ENCODE data around the gene GNA12. TPM values are rescaled to one million over a fixed set of nuclear protein-coding genes. Genes with fewer than 3 reads are reported as not detected.
"Not testable (repeated sequence)": the region's sequence is repeated elsewhere in the genome, so short reads cannot be mapped to it uniquely, and the experiment has no call there.

Gene GNA12
- total RNA-seq, 2 experiments from 2014 or later = 23.6 to 23.7 TPM

GRCh38 chr7:2688409-2689342, 155.4 kb downstream of the GNA12 start:
- CTCF ChIA-PET = interaction anchor here (1.0 to 1.1 kb wide), 2 partner anchors 8 to 21 kb away, joined by 3 to 4 read pairs; no protein-coding TSS in a partner anchor
- POLR2A ChIA-PET = interaction anchor here (0.6 kb wide), 1 partner anchor 1449 kb away, joined by 4 read pairs; no protein-coding TSS in a partner anchor
- Mint-ChIP-seq H3K27ac (no peak overlapping the region), H3K4me3 (no peak overlapping the region), H3K36me3 (no peaks in the 10 kb centered on the region), H3K9me3 (no peaks in the 10 kb centered on the region), H3K4me1 (ENCODE audit: low read depth) (peaks cover 6% of the 10 kb centered on the region), H3K27me3 (peaks cover 32% of the 10 kb centered on the region)
- DNase-seq = no peak
- intact Hi-C loops (cut with micrococcal nuclease) = no loop called here

DNA sequence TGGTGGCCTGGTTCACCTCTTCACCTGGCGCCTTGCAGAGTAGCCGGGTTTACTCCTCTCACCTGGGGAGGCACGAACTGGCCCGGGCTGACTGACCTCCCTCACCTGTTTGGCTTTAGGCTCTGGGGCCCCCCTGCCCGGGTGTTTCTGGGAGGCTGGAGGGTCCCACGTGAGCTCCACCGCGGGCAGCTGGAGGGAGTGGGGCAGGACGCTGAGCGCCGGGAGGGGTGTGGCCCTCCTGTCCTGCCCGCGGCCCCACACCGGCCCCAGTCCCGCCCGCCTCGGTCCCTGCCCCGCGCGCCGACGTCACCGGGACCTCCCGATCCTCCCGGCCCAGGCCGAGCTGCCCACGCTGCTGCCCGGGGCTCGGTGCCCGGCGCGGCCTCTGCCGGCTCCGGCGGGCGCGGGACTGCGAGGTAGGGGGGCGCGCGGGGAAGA, 156.2 kb downstream of the GNA12 start, which contains the start of gene AMZ1:
Gene AMZ1, plus strand, starts transcription at position 322 of the 438 bp plus-strand sequence. CDS start 12,250 bp downstream, outside the sequence.
- Mint-ChIP-seq H3K36me3 (no peaks in the 10 kb centered on the region), H3K9me3 (no peaks in the 10 kb centered on the region), H3K27ac (no peak within 1 kb of the TSS), H3K4me1 (ENCODE audit: low read depth) (peaks cover 6% of the 10 kb centered on the region), H3K4me3 (no peak within 1 kb of the TSS), H3K27me3 (peaks cover 33% of the 10 kb centered on the region)
- DNase-seq = no peak
- intact Hi-C loops (cut with micrococcal nuclease) = no loop called here
- ChIA-PET CTCF (interaction anchor here (1.0 kb wide), 1 partner anchor 22 kb away, joined by 4 read pairs; no protein-coding TSS in a partner anchor), POLR2A (interaction anchor here (0.6 kb wide), 1 partner anchor 1448 kb away, joined by 4 read pairs; no protein-coding TSS in a partner anchor)

GRCh38 chr7:2687338-2687869, 156.7 kb downstream of the GNA12 start:
- Mint-ChIP-seq H3K9me3 (no peaks in the 10 kb centered on the region), H3K27ac (no peak overlapping the region), H3K4me3 (no peak overlapping the region), H3K27me3 (peaks cover 33% of the 10 kb centered on the region), H3K4me1 (ENCODE audit: low read depth) (peaks cover 6% of the 10 kb centered on the region), H3K36me3 (no peaks in the 10 kb centered on the region)
- ChIA-PET CTCF (interaction anchor here (1.0 to 1.7 kb wide), 3 partner anchors 21 to 236 kb away, joined by 3 to 5 read pairs (median 4); no protein-coding TSS in a partner anchor), POLR2A (no interaction called here)
- DNase-seq = no peak
- intact Hi-C loops (cut with micrococcal nuclease) = no loop called here

GRCh38 chr7:2686101-2686500, 158.0 kb downstream of the GNA12 start:
- H3K4me3 Mint-ChIP-seq = no peak overlapping the region
- intact Hi-C loops (cut with micrococcal nuclease) = no loop called here
- DNase-seq = no peak
- H3K4me1 Mint-ChIP-seq (ENCODE audit: low read depth) = peaks cover 6% of the 10 kb centered on the region
- H3K27me3 Mint-ChIP-seq = peaks cover 31% of the 10 kb centered on the region
- ChIA-PET POLR2A (no interaction called here), CTCF (interaction anchor here (1.1 to 1.7 kb wide), 2 partner anchors 23 to 235 kb away, joined by 3 to 5 read pairs; no protein-coding TSS in a partner anchor)
- no peaks in the 10 kb centered on the region for H3K36me3 Mint-ChIP-seq
- H3K9me3 Mint-ChIP-seq = no peaks in the 10 kb centered on the region
- H3K27ac Mint-ChIP-seq = no peak overlapping the region

- Mint-ChIP-seq H3K36me3 (no peaks in the 10 kb centered on the region), H3K27me3 (peaks cover 24% of the 10 kb centered on the region), H3K9me3 (no peaks in the 10 kb centered on the region), H3K4me1 (ENCODE audit: low read depth) (peaks cover 6% of the 10 kb centered on the region), H3K4me3 (no peak overlapping the region), H3K27ac (no peak overlapping the region)
- intact Hi-C loops (cut with micrococcal nuclease) = no loop called here
- no peak for DNase-seq
- CTCF ChIA-PET = no interaction called here
- POLR2A ChIA-PET = no interaction called here
Observed at GRCh38 chr7:2684501-2684900, 159.6 kb downstream of the GNA12 start.

DNA sequence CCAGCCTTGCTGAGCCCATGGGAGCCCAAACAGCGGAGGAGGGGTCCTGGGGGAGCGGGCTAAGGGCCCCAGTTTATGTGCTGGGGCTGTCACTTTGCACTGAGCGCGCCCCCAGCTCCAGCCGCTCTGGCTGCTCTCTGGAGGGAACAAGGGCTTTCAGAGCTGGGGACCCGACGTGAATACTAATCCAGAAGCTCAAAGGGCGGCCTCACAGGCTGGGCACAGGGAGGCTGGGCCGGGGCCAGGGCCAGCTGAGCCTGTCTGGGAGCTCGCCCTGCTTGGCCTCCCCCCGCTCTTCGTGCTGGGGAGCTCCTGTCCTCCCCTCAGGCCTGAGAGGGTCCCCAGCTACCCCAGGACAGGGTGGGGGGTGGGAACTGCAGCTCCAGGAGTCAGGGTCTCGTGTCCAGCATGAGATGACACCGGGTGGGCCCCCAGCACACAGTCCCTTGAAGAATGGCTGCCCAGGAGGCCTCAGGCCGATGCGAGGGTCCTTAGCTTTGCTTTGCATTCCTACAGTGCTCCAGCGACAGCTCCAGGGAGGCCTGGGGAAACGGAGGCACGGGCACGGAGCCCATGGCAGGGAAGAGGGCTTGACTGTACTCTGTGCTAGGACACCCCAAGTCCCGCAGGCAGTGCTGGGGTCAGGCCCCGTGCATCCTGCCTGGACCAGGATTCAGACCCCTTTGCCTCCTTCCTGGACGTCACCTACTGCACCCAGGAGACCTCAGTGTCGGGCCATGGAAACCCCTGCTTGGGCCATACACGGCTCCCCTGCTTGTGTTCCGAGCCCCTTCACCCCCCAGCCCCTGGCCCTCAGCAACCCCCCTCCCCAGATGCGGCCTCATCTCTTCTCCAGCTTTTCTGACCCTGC, 161.9 kb downstream of the GNA12 start:
- H3K9me3 Mint-ChIP-seq = no peaks in the 10 kb centered on the region
- H3K4me3 Mint-ChIP-seq = no peak overlapping the region
- CTCF ChIA-PET = interaction anchor here (0.6 to 4.6 kb wide), 8 partner anchors 10 to 230 kb away, joined by 3 to 39 read pairs (median 3); no protein-coding TSS in a partner anchor
- no peak overlapping the region for H3K27ac Mint-ChIP-seq
- H3K36me3 Mint-ChIP-seq = no peaks in the 10 kb centered on the region
- intact Hi-C loops (cut with micrococcal nuclease) = loop anchor here (2.0 kb wide), 1 partner anchor 231 kb away; no protein-coding TSS in a partner anchor
- no peaks in the 10 kb centered on the region for H3K4me1 Mint-ChIP-seq (ENCODE audit: low read depth)
- DNase-seq = no peak
- H3K27me3 Mint-ChIP-seq = peaks cover 11% of the 10 kb centered on the region
- POLR2A ChIA-PET = interaction anchor here (0.6 kb wide), 1 partner anchor 17 kb away, joined by 3 read pairs; no protein-coding TSS in a partner anchor

- Mint-ChIP-seq H3K27me3 (peaks cover 5% of the 10 kb centered on the region), H3K4me3 (no peak overlapping the region), H3K4me1 (ENCODE audit: low read depth) (no peaks in the 10 kb centered on the region), H3K36me3 (no peaks in the 10 kb centered on the region), H3K9me3 (no peaks in the 10 kb centered on the region), H3K27ac (no peak overlapping the region)
- intact Hi-C loops (cut with micrococcal nuclease) = loop anchor here (2.0 kb wide), 1 partner anchor 230 kb away; no protein-coding TSS in a partner anchor
- DNase-seq = peak; percentile 72
- ChIA-PET CTCF (interaction anchor here (0.6 to 4.6 kb wide), 14 partner anchors 8 to 249 kb away, joined by 3 to 39 read pairs (median 3); no protein-coding TSS in a partner anchor), POLR2A (no interaction called here)
Observed at GRCh38 chr7:2680792-2681490, 163.2 kb downstream of the GNA12 start.

- H3K27ac Mint-ChIP-seq = no peak overlapping the region
- no peak for DNase-seq
- POLR2A ChIA-PET = no interaction called here
- CTCF ChIA-PET = interaction anchor here (0.6 to 4.6 kb wide), 10 partner anchors 9 to 248 kb away, joined by 3 to 39 read pairs (median 4); no protein-coding TSS in a partner anchor
- H3K9me3 Mint-ChIP-seq = no peaks in the 10 kb centered on the region
- no peaks in the 10 kb centered on the region for H3K4me1 Mint-ChIP-seq (ENCODE audit: low read depth)
- no peak overlapping the region for H3K4me3 Mint-ChIP-seq
- no peaks in the 10 kb centered on the region for H3K36me3 Mint-ChIP-seq
- intact Hi-C loops (cut with micrococcal nuclease) = loop anchor here (2.0 kb wide), 1 partner anchor 229 kb away; no protein-coding TSS in a partner anchor
- H3K27me3 Mint-ChIP-seq = peaks cover 3% of the 10 kb centered on the region
Observed at GRCh38 chr7:2680256-2680655, 163.9 kb downstream of the GNA12 start.

DNA sequence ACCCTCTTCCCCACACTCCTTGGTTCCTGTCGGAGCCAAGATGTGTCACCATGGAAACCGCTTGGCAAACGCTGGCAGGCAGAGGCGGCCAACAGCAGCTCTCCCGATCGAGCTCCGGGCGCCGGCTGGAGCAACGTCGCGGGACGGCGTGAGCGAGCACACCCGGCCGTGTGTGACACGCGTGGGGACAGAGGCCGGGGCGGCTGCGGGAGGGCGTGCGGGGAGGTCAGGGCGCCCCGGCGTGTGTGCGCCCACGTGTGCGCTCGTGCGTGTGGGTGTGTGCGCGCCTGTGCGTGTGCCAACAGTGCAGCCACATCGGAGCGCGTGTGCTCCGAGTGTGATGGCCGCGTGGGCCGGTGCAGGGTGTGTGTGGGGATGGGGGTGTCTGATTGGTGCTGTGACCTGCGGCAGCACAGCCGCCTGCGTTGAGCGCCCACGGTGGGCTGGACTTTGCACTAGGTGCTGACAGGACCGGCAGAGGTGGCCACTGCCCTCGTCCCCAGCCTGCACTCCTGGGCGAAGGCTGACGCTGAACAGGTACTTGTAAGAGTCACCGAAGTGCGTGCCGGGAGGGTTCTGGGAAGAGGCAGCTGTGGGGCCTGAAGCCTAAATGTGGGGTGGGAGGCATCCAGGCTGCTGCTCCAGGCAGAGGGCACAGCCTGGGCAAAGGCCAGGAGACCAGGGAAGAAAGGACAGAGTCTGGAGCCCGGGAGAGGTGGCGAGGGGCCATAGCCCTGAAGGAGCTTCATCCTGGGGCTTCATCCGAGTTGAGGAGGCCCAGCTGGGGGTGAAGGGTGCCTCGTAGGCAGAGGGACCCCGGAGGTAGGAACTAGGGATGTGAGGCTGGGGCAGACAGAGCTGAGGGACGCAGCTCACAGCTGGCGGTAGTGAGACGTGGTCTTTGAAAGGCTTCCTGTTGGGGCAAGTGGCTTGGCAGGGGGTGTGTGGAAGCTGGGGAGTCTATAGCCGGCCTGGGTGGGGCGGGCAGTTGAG, 164.7 kb downstream of the GNA12 start:
- H3K4me3 Mint-ChIP-seq; H3K36me3 Mint-ChIP-seq; H3K27me3 Mint-ChIP-seq; POLR2A ChIA-PET; H3K27ac Mint-ChIP-seq; H3K9me3 Mint-ChIP-seq; H3K4me1 Mint-ChIP-seq (ENCODE audit: low read depth); DNase-seq: not testable (repeated sequence)
- intact Hi-C loops (cut with micrococcal nuclease) = loop anchor here (2.0 kb wide), 1 partner anchor 229 kb away; no protein-coding TSS in a partner anchor
- CTCF ChIA-PET = interaction anchor here (0.9 to 4.6 kb wide), 4 partner anchors 20 to 227 kb away, joined by 4 to 39 read pairs (median 14); no protein-coding TSS in a partner anchor

GRCh38 chr7:2678454-2678853, 165.7 kb downstream of the GNA12 start:
- H3K9me3 Mint-ChIP-seq; H3K27me3 Mint-ChIP-seq; intact Hi-C loops (cut with micrococcal nuclease); H3K4me3 Mint-ChIP-seq; H3K36me3 Mint-ChIP-seq; H3K4me1 Mint-ChIP-seq (ENCODE audit: low read depth); H3K27ac Mint-ChIP-seq; DNase-seq; POLR2A ChIA-PET: not testable (repeated sequence)
- CTCF ChIA-PET = interaction anchor here (1.0 to 1.5 kb wide), 2 partner anchors 30 to 32 kb away, joined by 3 read pairs; no protein-coding TSS in a partner anchor
